Measurements from ENCODE around the gene EYA2. TPM values are rescaled to one million over a fixed set of nuclear protein-coding genes. Genes with fewer than 3 reads are reported as not detected.

The EYA2 gene
- total and polyA plus RNA-seq, 2 donors (not counting 1 experiment from before 2014, with no cell fraction given): 1.1 to 2.8 TPM

GRCh38 chr20:47124181-47124717, 229.6 kb downstream of the EYA2 start:
- Mint-ChIP-seq H3K9me3 (ENCODE audit: insufficient read depth) (no peaks in the 10 kb centered on the region), H3K4me3 (no peak overlapping the region), H3K27ac (no peak overlapping the region), H3K4me1 (peaks cover 2% of the 10 kb centered on the region), H3K27me3 (peaks cover 29% of the 10 kb centered on the region)
- WGBS (ENCODE audit: insufficient coverage): 100% methylated on average over 1 of the region's 3 CpGs
- POLR2A ChIA-PET: no interaction called here
- H3K9me3 ChIP-seq (ENCODE audit: control extremely low read depth in 1 of 3, control insufficient read depth in 2 of 3, insufficient read depth in 1 of 3, low read length in 2 of 3): no peaks in the 10 kb centered on the region
- no peak overlapping the region for H3K4me3 ChIP-seq (ENCODE audit: control extremely low read depth in 1 of 5, extremely low read depth in 1 of 5, insufficient read depth in 1 of 5, low read depth in 2 of 5, low read length in 4 of 5)
- CTCF ChIA-PET: no interaction called here
- no peaks in the 10 kb centered on the region for H3K4me1 ChIP-seq (ENCODE audit: control insufficient read depth in 2 of 2, insufficient read depth in 2 of 2, low read length in 2 of 2)
- no peaks in the 10 kb centered on the region for H3K79me2 ChIP-seq (ENCODE audit: control insufficient read depth, insufficient read depth, low read length)
- H3K9ac ChIP-seq (ENCODE audit: low read length): no peak overlapping the region
- H3K36me3 ChIP-seq (replicated peaks in 1 of 2; ENCODE audit: control extremely low read depth in 1 of 2, control insufficient read depth in 1 of 2, extremely low read depth in 1 of 2, insufficient read depth in 2 of 2, low read length in 1 of 2): no peaks in the 10 kb centered on the region
- H4K20me1 ChIP-seq (ENCODE audit: control insufficient read depth, insufficient read depth, low read length, poor library complexity, severe bottlenecking): no peaks in the 10 kb centered on the region
- TF ChIP-seq CTCF (IDR thresholded peaks at IDR 0.05) (no peak), EZH2 (IDR thresholded peaks at IDR 0.05; ENCODE audit: borderline replicate concordance, insufficient read depth, low read depth, low read length, poor library complexity, severe bottlenecking) (no peak)
- intact Hi-C loops (cut with micrococcal nuclease): no loop called here
- no peak overlapping the region for H2AFZ ChIP-seq (ENCODE audit: insufficient read depth, low read depth, low read length, poor library complexity, severe bottlenecking)
- peaks cover 0 to 18% (median 3%) of the 10 kb centered on the region in 4 experiments for H3K27me3 ChIP-seq (replicated peaks in 1 of 4; ENCODE audit: control extremely low read depth in 1 of 4, control insufficient read depth in 3 of 4, insufficient read depth in 4 of 4, low read length in 3 of 4)
- ATAC-seq (ENCODE audit: low read depth): no peak
- no peak overlapping the region for H3K4me2 ChIP-seq (replicated peaks; ENCODE audit: low read depth, low read length, poor library complexity, severe bottlenecking)
- H3K27ac ChIP-seq (ENCODE audit: low read length in 2 of 2): no peak overlapping the region
- DNase-seq: peak; percentile 7

DNA sequence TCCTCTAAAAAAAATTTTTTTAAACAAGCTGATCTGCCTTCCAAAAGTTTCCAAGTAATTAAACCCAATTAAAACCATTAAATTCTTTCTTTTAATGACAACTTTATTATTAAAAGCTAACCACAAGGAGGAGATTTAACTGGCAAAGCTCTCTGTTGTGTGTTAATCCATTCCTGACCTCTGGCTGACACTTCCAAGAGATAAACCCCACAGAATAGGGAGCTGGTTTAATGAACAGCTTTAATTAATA, 230.8 kb downstream of the EYA2 start:
- peaks cover 2% of the 10 kb centered on the region for H3K4me1 Mint-ChIP-seq
- H3K9me3 Mint-ChIP-seq (ENCODE audit: insufficient read depth): no peaks in the 10 kb centered on the region
- TF ChIP-seq EZH2 (IDR thresholded peaks at IDR 0.05; ENCODE audit: borderline replicate concordance, insufficient read depth, low read depth, low read length, poor library complexity, severe bottlenecking) (no peak), CTCF (IDR thresholded peaks at IDR 0.05) (no peak)
- Histone ChIP-seq H3K36me3 (replicated peaks in 1 of 2; ENCODE audit: control extremely low read depth in 1 of 2, control insufficient read depth in 1 of 2, extremely low read depth in 1 of 2, insufficient read depth in 2 of 2, low read length in 1 of 2) (no peaks in the 10 kb centered on the region), H3K4me3 (ENCODE audit: control extremely low read depth in 1 of 5, extremely low read depth in 1 of 5, insufficient read depth in 1 of 5, low read depth in 2 of 5, low read length in 4 of 5) (no peak overlapping the region), H3K27me3 (replicated peaks in 1 of 4; ENCODE audit: control extremely low read depth in 1 of 4, control insufficient read depth in 3 of 4, insufficient read depth in 4 of 4, low read length in 3 of 4) (peaks cover 0 to 21% (median 3%) of the 10 kb centered on the region in 4 experiments), H3K4me1 (ENCODE audit: control insufficient read depth in 2 of 2, insufficient read depth in 2 of 2, low read length in 2 of 2) (no peaks in the 10 kb centered on the region), H3K9ac (ENCODE audit: low read length) (no peak overlapping the region), H4K20me1 (ENCODE audit: control insufficient read depth, insufficient read depth, low read length, poor library complexity, severe bottlenecking) (no peaks in the 10 kb centered on the region), H2AFZ (ENCODE audit: insufficient read depth, low read depth, low read length, poor library complexity, severe bottlenecking) (no peak overlapping the region), H3K79me2 (ENCODE audit: control insufficient read depth, insufficient read depth, low read length) (no peaks in the 10 kb centered on the region), H3K27ac (ENCODE audit: low read length in 2 of 2) (no peak overlapping the region), H3K4me2 (replicated peaks; ENCODE audit: low read depth, low read length, poor library complexity, severe bottlenecking) (no peak overlapping the region), H3K9me3 (ENCODE audit: control extremely low read depth in 1 of 3, control insufficient read depth in 2 of 3, insufficient read depth in 1 of 3, low read length in 2 of 3) (no peaks in the 10 kb centered on the region)
- H3K4me3 Mint-ChIP-seq: no peak overlapping the region
- H3K27ac Mint-ChIP-seq: no peak overlapping the region
- peaks cover 32% of the 10 kb centered on the region for H3K27me3 Mint-ChIP-seq
- ChIA-PET POLR2A (no interaction called here), CTCF (interaction anchor here (0.6 kb wide), 1 partner anchor 64 kb away, joined by 3 read pairs; no protein-coding TSS in a partner anchor)
- ATAC-seq (ENCODE audit: low read depth) (no peak), DNase-seq (no peak)
- intact Hi-C loops (cut with micrococcal nuclease): no loop called here

Measured in B cell (primary cell).